Measurements from ENCODE around the gene PANK1. TPM values are rescaled to one million over a fixed set of nuclear protein-coding genes. Genes with fewer than 3 reads are reported as not detected.

The PANK1 gene
- total RNA-seq, 4 donors from 2014 or later = 4.6 to 51.6 (median 36.1) TPM

GRCh38 chr10:89685936-89686335, 40.9 kb upstream of the PANK1 start:
- no peak overlapping the region for H3K27ac ChIP-seq
- TF ChIP-seq EP300 (IDR thresholded peaks at IDR 0.05; ENCODE audit: low read depth) = no peak
- TF ChIP-seq CTCF (IDR thresholded peaks at IDR 0.05) = no peak
- TF ChIP-seq POLR2A (IDR thresholded peaks at IDR 0.05) = no peak
- no peaks in the 10 kb centered on the region for H3K4me1 ChIP-seq
- DNase-seq = no peak
- H3K9me3 ChIP-seq = no peaks in the 10 kb centered on the region
- WGBS, 2 donors (ENCODE audit: low coverage in 1 of 2) = 61 to 75% methylated on average over 4 of the region's 4 CpGs
- in situ Hi-C loops (cut with MboI; ENCODE audit: low pct_ligation_motif_present in 1 of 4, low pct_unique_long_range_greater_than_20kb in 1 of 4, low sequenced_read_pairs in 3 of 4) = loop anchor here in 2 of 4 donors (25.0 kb wide), 1 partner anchor 249 kb away; no protein-coding TSS in a partner anchor
- H3K36me3 ChIP-seq = no peaks in the 10 kb centered on the region
- no peak overlapping the region for H3K4me3 ChIP-seq
- intact Hi-C loops (cut with DNase I; ENCODE audit: low total_unique reads) = no loop called here
- H3K27me3 ChIP-seq = no peaks in the 10 kb centered on the region

GRCh38 chr10:89684604-89685003, 39.6 kb upstream of the PANK1 start:
- in situ Hi-C loops (cut with MboI; ENCODE audit: low pct_ligation_motif_present in 1 of 4, low pct_unique_long_range_greater_than_20kb in 1 of 4, low sequenced_read_pairs in 3 of 4) = loop anchor here in 2 of 4 donors (25.0 kb wide), 1 partner anchor 247 kb away; no protein-coding TSS in a partner anchor
- no peaks in the 10 kb centered on the region for H3K4me1 ChIP-seq
- WGBS, 2 donors (ENCODE audit: low coverage in 1 of 2) = 80 to 94% methylated on average over 1 to 2 of the region's 2 CpGs
- no peak for TF ChIP-seq CTCF (IDR thresholded peaks at IDR 0.05)
- no peak for TF ChIP-seq POLR2A (IDR thresholded peaks at IDR 0.05)
- TF ChIP-seq EP300 (IDR thresholded peaks at IDR 0.05; ENCODE audit: low read depth) = no peak
- no peak for TF ChIP-seq POLR2AphosphoS5 (IDR thresholded peaks at IDR 0.05)
- no peak overlapping the region for H3K4me3 ChIP-seq
- no peaks in the 10 kb centered on the region for H3K36me3 ChIP-seq
- DNase-seq = no peak
- intact Hi-C loops (cut with DNase I; ENCODE audit: low total_unique reads) = no loop called here
- no peaks in the 10 kb centered on the region for H3K9me3 ChIP-seq
- H3K27ac ChIP-seq = no peak overlapping the region
- H3K27me3 ChIP-seq = no peaks in the 10 kb centered on the region

GRCh38 chr10:89683883-89684282, 38.8 kb upstream of the PANK1 start:
- WGBS, 2 donors (ENCODE audit: low coverage in 1 of 2) = 70 to 80% methylated on average over 1 to 5 of the region's 5 CpGs
- no peak for DNase-seq

GRCh38 chr10:89679986-89680385, 34.9 kb upstream of the PANK1 start:
- Histone ChIP-seq H3K27me3 (no peaks in the 10 kb centered on the region), H3K27ac (no peak overlapping the region), H3K4me1 (no peaks in the 10 kb centered on the region), H3K36me3 (no peaks in the 10 kb centered on the region), H3K9me3 (no peaks in the 10 kb centered on the region), H3K4me3 (no peak overlapping the region)
- intact Hi-C loops (cut with DNase I; ENCODE audit: low total_unique reads) = no loop called here
- TF ChIP-seq EP300 (IDR thresholded peaks at IDR 0.05; ENCODE audit: low read depth) (no peak), POLR2AphosphoS5 (IDR thresholded peaks at IDR 0.05) (no peak), POLR2A (IDR thresholded peaks at IDR 0.05) (no peak), CTCF (IDR thresholded peaks at IDR 0.05) (no peak)
- in situ Hi-C loops (cut with MboI; ENCODE audit: low pct_ligation_motif_present in 1 of 4, low pct_unique_long_range_greater_than_20kb in 1 of 4, low sequenced_read_pairs in 3 of 4) = loop anchor here in 2 of 4 donors (25.0 kb wide), 1 partner anchor 243 kb away; no protein-coding TSS in a partner anchor
- DNase-seq = no peak
- WGBS, 2 donors (ENCODE audit: low coverage in 1 of 2) = 71 to 92% methylated on average over 1 to 3 of the region's 3 CpGs

More at GRCh38 chr10:89683883-89684282, 38.8 kb upstream of the PANK1 start:
- H3K9me3 ChIP-seq = no peaks in the 10 kb centered on the region
- no peak overlapping the region for H3K27ac ChIP-seq
- H3K4me1 ChIP-seq = no peaks in the 10 kb centered on the region
- no peak overlapping the region for H3K4me3 ChIP-seq
- H3K27me3 ChIP-seq = no peaks in the 10 kb centered on the region
- no peaks in the 10 kb centered on the region for H3K36me3 ChIP-seq
- no peak for TF ChIP-seq CTCF (IDR thresholded peaks at IDR 0.05)
- no peak for TF ChIP-seq EP300 (IDR thresholded peaks at IDR 0.05; ENCODE audit: low read depth)
- no peak for TF ChIP-seq POLR2AphosphoS5 (IDR thresholded peaks at IDR 0.05)
- TF ChIP-seq POLR2A (IDR thresholded peaks at IDR 0.05) = no peak
- in situ Hi-C loops (cut with MboI; ENCODE audit: low pct_ligation_motif_present in 1 of 4, low pct_unique_long_range_greater_than_20kb in 1 of 4, low sequenced_read_pairs in 3 of 4) (loop anchor here in 2 of 4 donors (25.0 kb wide), 1 partner anchor 247 kb away; no protein-coding TSS in a partner anchor), intact Hi-C loops (cut with DNase I; ENCODE audit: low total_unique reads) (no loop called here)

All from transverse colon (tissue), 4 donors.